Stomach (tissue), 9 donors: Measurements from ENCODE around the gene FOXP2. TPM values are rescaled to one million over a fixed set of nuclear protein-coding genes. Genes with fewer than 3 reads are reported as not detected.
A peak's percentile ranks its signal among the peaks of the same experiment; 100 is the strongest.

Source experiments
- DNase-seq, 2 donors: peaks; one replicate each; pipeline versions ENCODE4 v3.0.0 to v3.0.0-alpha.2; 2013 to 2019
- H3K27ac ChIP-seq, 5 donors: fragments of 200-600 bp in 4 of 5; sonication (generic) in 4 of 5; one replicate each; pipeline ENCODE4 v1.5.1; 2013 to 2019; ENCODE audit warnings: mild to moderate bottlenecking in 1 of 5, moderate library complexity in 1 of 5
- H3K27me3 ChIP-seq, 3 donors: fragments of 200-600 bp; sonication (generic); one replicate each; pipeline ENCODE4 v1.5.1; 2017 to 2019; ENCODE audit warnings: mixed run types in 1 of 3
- H3K36me3 ChIP-seq, 4 donors: fragments of 200-600 bp; sonication (generic); 1 replicate in 3 of 4; 2 replicates in 1 of 4; pipeline ENCODE4 v1.5.1; 2016 to 2019
- H3K4me1 ChIP-seq, 4 donors: fragments of 200-600 bp; sonication (generic); one replicate each; pipeline ENCODE4 v1.5.1; 2016 to 2019
- H3K4me3 ChIP-seq, 4 donors: fragments of 200-600 bp; sonication (generic) in 3 of 4; one replicate each; pipeline ENCODE4 v1.5.1; 2016 to 2019; ENCODE audit warnings: mild to moderate bottlenecking in 1 of 4
- H3K9me3 ChIP-seq, 4 donors: fragments of 200-600 bp; sonication (generic); one replicate each; pipeline ENCODE4 v1.5.1; 2016 to 2019
- CTCF ChIP-seq, 7 experiments: fragments of 450-650 bp in 4 of 7; fragments of 200-600 bp in 3 of 7; sonication (generic) in 3 of 7; IDR thresholded peaks; one replicate each; pipeline ENCODE4 v1.5.1; 2016 to 2019; ENCODE audit warnings: antibody characterized with exemption in 7 of 7, control low read depth in 2 of 7, mild to moderate bottlenecking in 1 of 7
- EP300 ChIP-seq: sonication (generic); formaldehyde crosslinking; IDR thresholded peaks from one replicate; pipeline ENCODE4 v1.6.1; 2017; ENCODE audit warnings: antibody characterized with exemption
- POLR2A ChIP-seq, 4 donors: fragments of 450-650 bp; IDR thresholded peaks; one replicate each; pipeline ENCODE4 v1.6.1; 2016; ENCODE audit warnings: antibody characterized with exemption in 4 of 4, control low read depth in 2 of 4, mild to moderate bottlenecking in 1 of 4, moderate library complexity in 1 of 4
- POLR2AphosphoS5 ChIP-seq, 3 donors: sonication (generic); formaldehyde crosslinking; IDR thresholded peaks; one replicate each; pipeline ENCODE4 v1.6.1; 2016; ENCODE audit warnings: antibody characterized with exemption in 3 of 3
- WGBS, 5 donors: extraction: QIAGEN DNeasy Blood & Tissue Kit in 3 of 5; methylation state at CpG; one replicate each; pipeline versions ENCODE4 v1.1.5 to v1.1.7; 2013 to 2018; 5-methylcytosine and 5-hydroxymethylcytosine counted together
- intact Hi-C: fragments of 100-400 bp; cut with DNase I; formaldehyde crosslinking; loops from one replicate; pipeline ENCODE4 v1.15.1; 2023; ENCODE audit warnings: low total_unique reads
- polyA plus RNA-seq, 3 donors: library from polyadenylated mRNA; stranded (reverse); fragments of 200-250 nt; gene quantifications; one replicate each; pipeline ENCODE4 v1.2.3, GENCODE V29; 2013
- total RNA-seq, 5 donors: library from RNA; depleted of rRNA; stranded (reverse); fragments of >200 nt; gene quantifications; one replicate each; pipeline versions ENCODE4 v1.1.0 to v1.2.3, GENCODE V29; 2014 to 2016
- donor health status: healthy with polysubstance abuse.
- donor health status: Bipolar disorder and iron deficiency.
- donor health status: healthy.

FOXP2 gene
- total and polyA plus RNA-seq, 8 donors, result 0.92 to 51.6 (median 7.1) TPM

DNA sequence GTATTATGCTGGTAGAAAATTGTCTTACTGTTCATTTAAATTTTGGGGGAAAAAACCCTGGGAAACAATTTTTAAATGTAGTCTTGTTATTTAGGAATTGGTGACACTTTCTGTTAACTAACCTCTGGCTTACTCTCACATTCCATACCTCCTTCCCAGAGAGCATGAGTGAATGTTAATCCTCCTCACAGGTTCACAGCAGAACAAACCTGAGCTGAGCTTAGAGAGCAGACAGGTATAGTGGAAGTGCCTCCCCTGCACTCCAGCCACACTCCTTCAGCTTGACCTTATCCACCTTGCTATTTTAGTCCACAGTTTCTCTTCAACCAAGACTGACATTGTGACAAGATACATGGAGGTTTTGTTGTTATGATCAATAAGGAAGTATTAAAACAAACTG is 235.9 kb downstream of the FOXP2 start:
- no peaks in the 10 kb centered on the region for H3K36me3 ChIP-seq
- peaks cover 0 to 4% (median 0%) of the 10 kb centered on the region in 4 donors for H3K4me1 ChIP-seq
- no peaks in the 10 kb centered on the region for H3K9me3 ChIP-seq
- intact Hi-C loops, result no loop called here
- no peak for DNase-seq
- no peaks in the 10 kb centered on the region for H3K27me3 ChIP-seq
- no peak overlapping the region for H3K4me3 ChIP-seq
- no peak overlapping the region for H3K27ac ChIP-seq
- TF ChIP-seq CTCF (IDR thresholded peaks at IDR 0.05), result no peak
- TF ChIP-seq EP300, result no peak
- TF ChIP-seq POLR2AphosphoS5 (IDR thresholded peaks at IDR 0.05), result no peak
- no peak for TF ChIP-seq POLR2A (IDR thresholded peaks at IDR 0.05)

GRCh38 chr7:114652041-114652440 is 237.4 kb downstream of the FOXP2 start:
- no peaks in the 10 kb centered on the region for H3K36me3 ChIP-seq
- no peak for TF ChIP-seq CTCF (IDR thresholded peaks at IDR 0.05)
- no peak for TF ChIP-seq POLR2A (IDR thresholded peaks at IDR 0.05)
- TF ChIP-seq POLR2AphosphoS5 (IDR thresholded peaks at IDR 0.05), result no peak
- TF ChIP-seq EP300, result no peak
- DNase-seq, result no peak
- intact Hi-C loops, result no loop called here
- no peaks in the 10 kb centered on the region for H3K9me3 ChIP-seq
- H3K27ac ChIP-seq, result no peak overlapping the region
- H3K4me3 ChIP-seq, result no peak overlapping the region
- H3K4me1 ChIP-seq, result peaks cover 0 to 4% (median 0%) of the 10 kb centered on the region in 4 donors
- 58 to 75% (median 68%) methylated on average over 5 of the region's 5 CpGs for WGBS, 5 donors
- H3K27me3 ChIP-seq, result no peaks in the 10 kb centered on the region

GRCh38 chr7:114653364-114654088 is 238.9 kb downstream of the FOXP2 start:
- Histone ChIP-seq H3K27me3 (no peaks in the 10 kb centered on the region), H3K27ac (no peak overlapping the region), H3K9me3 (no peaks in the 10 kb centered on the region), H3K4me3 (no peak overlapping the region), H3K4me1 (peaks cover 0 to 4% (median 0%) of the 10 kb centered on the region in 4 donors), H3K36me3 (no peaks in the 10 kb centered on the region)
- intact Hi-C loops, result no loop called here
- 59 to 71% (median 67%) methylated on average over 10 of the region's 10 CpGs for WGBS, 5 donors
- no peak for TF ChIP-seq CTCF (IDR thresholded peaks at IDR 0.05)
- peak in 1 of 2 donors; percentile 26 for DNase-seq

- no peak for TF ChIP-seq CTCF (IDR thresholded peaks at IDR 0.05)
- TF ChIP-seq POLR2A (IDR thresholded peaks at IDR 0.05), result no peak
- TF ChIP-seq EP300, result no peak
- TF ChIP-seq POLR2AphosphoS5 (IDR thresholded peaks at IDR 0.05), result no peak
- Histone ChIP-seq H3K9me3 (no peaks in the 10 kb centered on the region), H3K27me3 (no peaks in the 10 kb centered on the region), H3K4me3 (no peak overlapping the region), H3K4me1 (peaks cover 0 to 12% (median 0%) of the 10 kb centered on the region in 4 donors), H3K36me3 (no peaks in the 10 kb centered on the region), H3K27ac (no peak overlapping the region)
- intact Hi-C loops, result no loop called here
- WGBS, 5 donors, result 69 to 80% (median 72%) methylated on average over 3 of the region's 3 CpGs
- DNase-seq, result no peak
Measured at GRCh38 chr7:114656466-114656865, 241.9 kb downstream of the FOXP2 start.
